NAMALWA (cell line): ENCODE results near the gene COMMD10.

Source experiments
- DNase-seq: peaks from one replicate; pipeline ENCODE4 v3.0.0-alpha.2; 2015; ENCODE audit warnings: low spot score

The COMMD10 gene

GRCh38 chr5:116225281-116225922, 140.6 kb downstream of the COMMD10 start:
- no peak for DNase-seq

GRCh38 chr5:116229131-116229689, 144.4 kb downstream of the COMMD10 start:
- DNase-seq, result no peak

GRCh38 chr5:116231288-116231687, 146.5 kb downstream of the COMMD10 start:
- no peak for DNase-seq

GRCh38 chr5:116234681-116235080, 149.9 kb downstream of the COMMD10 start:
- no peak for DNase-seq

- DNase-seq, result peak; percentile 36
Observed at GRCh38 chr5:116237917-116238500, 153.2 kb downstream of the COMMD10 start.

GRCh38 chr5:116242343-116242742, 157.5 kb downstream of the COMMD10 start:
- DNase-seq, result no peak

GRCh38 chr5:116248432-116248831, 163.6 kb downstream of the COMMD10 start:
- no peak for DNase-seq

- no peak for DNase-seq
Observed at GRCh38 chr5:116249648-116250047, 164.8 kb downstream of the COMMD10 start.

- no peak for DNase-seq
Observed at GRCh38 chr5:116256717-116257116, 171.9 kb downstream of the COMMD10 start.

- DNase-seq, result no peak
Observed at GRCh38 chr5:116265471-116265870, 180.6 kb downstream of the COMMD10 start.

- no peak for DNase-seq
Observed at GRCh38 chr5:116271446-116272025, 186.7 kb downstream of the COMMD10 start.

GRCh38 chr5:116272281-116272941, 187.6 kb downstream of the COMMD10 start:
- no peak for DNase-seq

- DNase-seq, result no peak
Observed at GRCh38 chr5:116273448-116274242, 188.8 kb downstream of the COMMD10 start.

GRCh38 chr5:116274251-116274650, 189.4 kb downstream of the COMMD10 start:
- no peak for DNase-seq

GRCh38 chr5:116275282-116275681, 190.5 kb downstream of the COMMD10 start:
- DNase-seq, result no peak

- DNase-seq, result no peak
Observed at GRCh38 chr5:116276952-116277351, 192.1 kb downstream of the COMMD10 start.

- DNase-seq, result no peak
Observed at GRCh38 chr5:116280149-116280803, 195.5 kb downstream of the COMMD10 start.

- DNase-seq, result no peak
Observed at GRCh38 chr5:116281309-116281708, 196.5 kb downstream of the COMMD10 start.

- DNase-seq, result no peak
Observed at GRCh38 chr5:116288524-116288923, 203.7 kb downstream of the COMMD10 start.

GRCh38 chr5:116289276-116289675, 204.5 kb downstream of the COMMD10 start:
- peak; percentile 10 for DNase-seq

GRCh38 chr5:116291271-116291670, 206.4 kb downstream of the COMMD10 start:
- DNase-seq, result no peak
